AG04450 (cell line): ENCODE results near the gene BAX. TPM values are rescaled to one million over a fixed set of nuclear protein-coding genes. Genes with fewer than 3 reads are reported as not detected.

Source experiments
- CTCF ChIA-PET: fragments of 300-600, 350-600 bp; formaldehyde crosslinking; extraction: SDS; loops from one replicate; lab custom pipeline; 2022; ENCODE audit warnings: antibody characterized with exemption, inconsistent platforms; lab: Charles Lee
- POLR2A ChIA-PET: fragments of 350-600 bp; formaldehyde crosslinking; extraction: SDS; loops from one replicate; lab custom pipeline; 2021; ENCODE audit warnings: antibody characterized with exemption, inconsistent platforms; lab: Yijun Ruan, JAX
- DNase-seq: peaks from one replicate; pipeline ENCODE4 v3.0.0-alpha.2; 2011; ENCODE audit warnings: low read depth, low spot score
- H3K27ac ChIP-seq: one replicate; pipeline ENCODE4 v1.5.1; 2012; ENCODE audit warnings: low read depth, low read length, control low read depth
- H3K27me3 ChIP-seq: one replicate; pipeline ENCODE4 v1.6.0; 2012; ENCODE audit warnings: low read length; ENCODE audit not compliant: control insufficient read depth, insufficient read depth
- H3K4me3 ChIP-seq: 2 replicates; pipeline ENCODE4 v1.5.1; 2011; ENCODE audit warnings: mild to moderate bottlenecking, low read depth, low read length, control low read depth
- H3K9me3 ChIP-seq: 2 replicates; pipeline ENCODE4 v1.5.1; 2012; ENCODE audit warnings: low read length; ENCODE audit not compliant: control insufficient read depth, insufficient read depth
- CTCF ChIP-seq: IDR thresholded peaks from 2 replicates; pipeline ENCODE4 v1.5.1; 2011; ENCODE audit warnings: low read depth, low read length, control low read depth, inconsistent platforms
- polyA plus RNA-seq: library from polyadenylated mRNA; depleted of rRNA; stranded (reverse); fragments of >200 nt; gene quantifications from 2 replicates; pipeline ENCODE4 v1.2.3, GENCODE V29; 2011

BAX gene
- polyA plus RNA-seq, 1 experiment, result 110 TPM

GRCh38 chr19:48964205-48965039 lies 9.7 kb downstream of the BAX start:
- DNase-seq, result no peak
- Histone ChIP-seq H3K9me3 (peaks cover 9% of the 10 kb centered on the region; the same call in 1 of the 2 replicates), H3K27ac (peak overlapping the region; percentile 98), H3K4me3 (0 out of 2 replicates have a peak overlapping the region, but pooled peaks have one; percentile 20), H3K27me3 (no peaks in the 10 kb centered on the region)
- CTCF ChIA-PET, result interaction anchor here (0.6 to 0.9 kb wide), 3 partner anchors 10 to 29 kb away, joined by 3 to 4 read pairs (median 4); partner anchors contain the start of genes GYS1 and RUVBL2
- POLR2A ChIA-PET, result interaction anchor here (0.6 to 5.6 kb wide), 17 partner anchors 10 to 239 kb away, joined by 3 to 83 read pairs (median 5); partner anchors contain the start of genes BAX, BCAT2, DHDH and GYS1
- no peak for TF ChIP-seq CTCF

GRCh38 chr19:48965040-48965805 lies 10.5 kb downstream of the BAX start, which contains the start of gene FTL:
FTL (plus strand) TSS chr19:48965309; CDS start chr19:48965508, 199 bp downstream.
- H3K27me3 ChIP-seq, result no peaks in the 10 kb centered on the region
- CTCF ChIA-PET, result no interaction called here
- TF ChIP-seq CTCF, result no peak
- H3K27ac ChIP-seq, result peak within 1 kb of the TSS; percentile 98
- peak; percentile 93 for DNase-seq
- peaks cover 12% of the 10 kb centered on the region; the same call in 1 of the 2 replicates for H3K9me3 ChIP-seq
- peak within 1 kb of the TSS; percentile 100 for H3K4me3 ChIP-seq
- POLR2A ChIA-PET, result interaction anchor here (0.9 to 5.6 kb wide), 10 partner anchors 11 to 170 kb away, joined by 3 to 83 read pairs (median 5); partner anchors contain the start of genes BAX, GYS1, NUCB1 and PPP1R15A

DNA sequence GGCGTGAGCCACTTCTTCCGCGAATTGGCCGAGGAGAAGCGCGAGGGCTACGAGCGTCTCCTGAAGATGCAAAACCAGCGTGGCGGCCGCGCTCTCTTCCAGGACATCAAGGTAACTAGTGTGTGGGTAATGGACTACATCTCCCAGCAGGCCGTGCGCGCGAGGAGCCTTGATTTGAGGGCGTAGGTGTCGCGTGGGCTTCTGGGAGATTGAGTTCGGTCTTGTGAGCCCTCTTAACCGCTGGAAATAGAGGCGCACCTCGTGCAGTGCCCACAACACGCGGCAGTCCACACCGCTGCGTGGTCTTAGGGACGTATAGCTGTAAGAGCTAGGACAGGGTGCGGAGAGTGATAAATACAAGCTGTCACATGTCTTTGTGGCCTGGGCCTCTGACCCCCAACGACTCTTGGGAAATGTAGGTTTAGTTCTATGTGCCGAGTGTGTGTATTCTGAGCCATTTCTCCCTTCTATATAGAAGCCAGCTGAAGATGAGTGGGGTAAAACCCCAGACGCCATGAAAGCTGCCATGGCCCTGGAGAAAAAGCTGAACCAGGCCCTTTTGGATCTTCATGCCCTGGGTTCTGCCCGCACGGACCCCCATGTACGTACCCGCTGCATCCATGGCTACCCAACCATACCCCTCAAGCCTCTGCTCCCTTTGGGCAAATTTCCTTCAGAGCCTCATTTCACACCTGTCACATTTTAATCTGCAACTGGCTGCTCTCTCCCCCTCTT lies 11.3 kb downstream of the BAX start:
- peaks cover 12% of the 10 kb centered on the region; the same call in 1 of the 2 replicates for H3K9me3 ChIP-seq
- ChIA-PET POLR2A (interaction anchor here (0.9 to 5.6 kb wide), 12 partner anchors 11 to 171 kb away, joined by 3 to 83 read pairs (median 5); partner anchors contain the start of genes BAX, GYS1, NUCB1 and PPP1R15A), CTCF (interaction anchor here (1.0 to 1.8 kb wide), 2 partner anchors 27 to 123 kb away, joined by 4 to 7 read pairs; partner anchors contain the start of genes GYS1 and RUVBL2)
- H3K27ac ChIP-seq, result peak overlapping the region; percentile 82
- H3K4me3 ChIP-seq, result peak overlapping the region; percentile 100
- DNase-seq, result no peak
- TF ChIP-seq CTCF, result no peak
- no peaks in the 10 kb centered on the region for H3K27me3 ChIP-seq

DNA sequence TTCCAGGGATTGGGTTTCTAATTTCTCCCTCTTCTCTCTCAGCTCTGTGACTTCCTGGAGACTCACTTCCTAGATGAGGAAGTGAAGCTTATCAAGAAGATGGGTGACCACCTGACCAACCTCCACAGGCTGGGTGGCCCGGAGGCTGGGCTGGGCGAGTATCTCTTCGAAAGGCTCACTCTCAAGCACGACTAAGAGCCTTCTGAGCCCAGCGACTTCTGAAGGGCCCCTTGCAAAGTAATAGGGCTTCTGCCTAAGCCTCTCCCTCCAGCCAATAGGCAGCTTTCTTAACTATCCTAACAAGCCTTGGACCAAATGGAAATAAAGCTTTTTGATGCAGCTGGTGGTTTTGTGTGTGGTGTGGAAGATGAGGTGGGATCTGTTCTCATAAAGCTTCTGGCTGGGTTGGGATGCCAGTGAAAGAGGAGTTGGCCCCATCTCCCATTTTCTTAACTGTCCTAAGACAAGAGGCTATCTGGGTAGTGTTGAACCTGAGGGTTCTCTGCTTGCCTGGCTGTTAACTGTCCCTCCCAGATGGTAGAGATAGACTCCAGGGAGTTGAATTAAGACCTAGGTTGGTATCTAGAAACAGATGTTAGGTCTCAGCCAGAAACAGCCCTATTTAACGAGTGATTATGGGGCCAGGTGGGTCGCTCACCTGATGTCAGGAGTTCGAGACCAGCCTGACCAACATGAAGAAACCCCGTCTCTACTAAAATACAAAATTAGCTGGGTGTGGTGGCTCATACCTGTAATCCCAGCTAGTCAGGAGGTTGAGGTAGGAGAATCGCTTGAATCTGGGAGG lies 12.1 kb downstream of the BAX start:
- H3K4me3 ChIP-seq, result peak overlapping the region; percentile 100
- peaks cover 12% of the 10 kb centered on the region; the same call in 1 of the 2 replicates for H3K9me3 ChIP-seq
- H3K27ac ChIP-seq, result peak overlapping the region; percentile 82
- CTCF ChIA-PET, result interaction anchor here (1.0 to 1.8 kb wide), 2 partner anchors 27 to 124 kb away, joined by 4 to 7 read pairs; partner anchors contain the start of genes GYS1 and RUVBL2
- no peaks in the 10 kb centered on the region for H3K27me3 ChIP-seq
- TF ChIP-seq CTCF, result no peak
- no peak for DNase-seq
- POLR2A ChIA-PET, result interaction anchor here (1.1 to 5.6 kb wide), 12 partner anchors 12 to 171 kb away, joined by 3 to 83 read pairs (median 5); partner anchors contain the start of genes BAX, GYS1, NUCB1 and PPP1R15A
